Stomach (tissue), 4 donors: ENCODE data around the gene RGS6.

Source experiments
- EP300 ChIP-seq: sonication (generic); formaldehyde crosslinking; IDR thresholded peaks from one replicate; pipeline ENCODE4 v1.6.1; 2017; ENCODE audit warnings: antibody characterized with exemption
- POLR2A ChIP-seq, 4 donors: fragments of 450-650 bp; IDR thresholded peaks; one replicate each; pipeline ENCODE4 v1.6.1; 2016; ENCODE audit warnings: antibody characterized with exemption in 4 of 4, control low read depth in 2 of 4, mild to moderate bottlenecking in 1 of 4, moderate library complexity in 1 of 4
- TF ChIP-seq, protein P1 (sequence below), 7 experiments: fragments of 450-650 bp in 4 of 7; fragments of 200-600 bp in 3 of 7; sonication (generic) in 3 of 7; IDR thresholded peaks; one replicate each; pipeline ENCODE4 v1.5.1; 2016 to 2019; ENCODE audit warnings: antibody characterized with exemption in 7 of 7, control low read depth in 2 of 7, mild to moderate bottlenecking in 1 of 7

DNA sequence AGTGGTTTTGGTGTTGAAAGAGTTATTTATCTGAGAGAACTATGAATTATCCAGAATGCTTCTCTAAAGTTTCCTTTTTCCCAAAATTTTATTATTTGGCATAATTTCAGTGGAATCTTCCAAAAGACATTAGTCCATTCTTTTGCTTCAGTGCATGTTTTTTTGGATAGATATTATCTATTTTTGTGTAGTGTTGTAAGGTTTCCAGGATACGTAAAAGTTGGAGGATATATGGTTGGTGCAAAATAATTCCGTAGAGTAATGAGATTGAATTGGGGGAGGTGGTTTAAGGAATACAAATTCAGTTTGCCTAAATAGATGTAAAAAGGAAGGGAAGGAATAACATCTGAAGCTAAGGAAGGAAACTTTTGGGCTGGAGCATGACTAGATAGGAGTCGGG lies 186.6 kb downstream of the RGS6 start:
- no peak for TF ChIP-seq EP300
- TF ChIP-seq, protein P1, sequence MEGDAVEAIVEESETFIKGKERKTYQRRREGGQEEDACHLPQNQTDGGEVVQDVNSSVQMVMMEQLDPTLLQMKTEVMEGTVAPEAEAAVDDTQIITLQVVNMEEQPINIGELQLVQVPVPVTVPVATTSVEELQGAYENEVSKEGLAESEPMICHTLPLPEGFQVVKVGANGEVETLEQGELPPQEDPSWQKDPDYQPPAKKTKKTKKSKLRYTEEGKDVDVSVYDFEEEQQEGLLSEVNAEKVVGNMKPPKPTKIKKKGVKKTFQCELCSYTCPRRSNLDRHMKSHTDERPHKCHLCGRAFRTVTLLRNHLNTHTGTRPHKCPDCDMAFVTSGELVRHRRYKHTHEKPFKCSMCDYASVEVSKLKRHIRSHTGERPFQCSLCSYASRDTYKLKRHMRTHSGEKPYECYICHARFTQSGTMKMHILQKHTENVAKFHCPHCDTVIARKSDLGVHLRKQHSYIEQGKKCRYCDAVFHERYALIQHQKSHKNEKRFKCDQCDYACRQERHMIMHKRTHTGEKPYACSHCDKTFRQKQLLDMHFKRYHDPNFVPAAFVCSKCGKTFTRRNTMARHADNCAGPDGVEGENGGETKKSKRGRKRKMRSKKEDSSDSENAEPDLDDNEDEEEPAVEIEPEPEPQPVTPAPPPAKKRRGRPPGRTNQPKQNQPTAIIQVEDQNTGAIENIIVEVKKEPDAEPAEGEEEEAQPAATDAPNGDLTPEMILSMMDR (IDR thresholded peaks at IDR 0.05), result no peak
- TF ChIP-seq POLR2A (IDR thresholded peaks at IDR 0.05), result no peak
